Measurements from ENCODE around the gene CBY1.

Gene CBY1

DNA sequence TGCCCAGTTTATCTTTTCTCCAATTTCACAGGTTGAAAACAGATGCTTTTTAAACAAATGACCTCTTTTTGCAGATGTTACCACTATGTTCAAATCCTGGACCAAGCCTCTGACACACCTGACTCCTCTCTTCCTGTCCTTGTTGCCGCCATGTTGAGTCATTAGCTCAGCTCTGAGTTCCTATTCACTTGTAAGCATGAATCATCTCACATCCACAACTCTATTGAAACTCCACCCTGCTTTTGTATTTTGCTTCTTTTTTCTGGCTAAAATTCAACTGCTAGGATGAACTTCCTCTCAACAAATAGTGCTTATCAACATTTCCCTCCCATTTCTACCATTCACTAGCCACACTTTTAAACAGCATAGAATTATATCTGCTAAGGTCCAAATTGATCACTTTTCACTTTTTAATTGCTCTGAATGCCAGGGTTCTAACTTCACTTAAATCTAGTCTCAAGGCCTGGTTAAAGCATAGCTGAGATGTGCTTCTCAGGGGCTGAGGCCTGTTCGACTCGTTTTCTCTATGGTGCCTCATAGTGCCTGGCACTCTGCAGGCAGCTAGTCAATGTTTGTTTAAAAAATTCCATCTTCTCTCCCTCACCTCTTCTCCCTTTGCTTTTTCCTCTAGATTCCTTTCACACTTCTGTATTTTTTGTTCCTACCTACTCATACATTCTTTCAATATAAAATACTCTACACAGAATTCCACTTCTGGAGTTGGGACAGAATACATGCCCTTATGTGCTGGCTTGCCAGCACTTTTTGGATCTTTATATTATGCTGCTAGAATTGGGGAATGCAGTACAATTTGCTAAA, 40.4 kb downstream of the CBY1 start:
- H3K9me3 ChIP-seq (ENCODE audit: low read length), result no peaks in the 10 kb centered on the region
- H3K4me3 ChIP-seq (ENCODE audit: low read depth in 1 of 2, low read length in 2 of 2), result no peak overlapping the region
- H3K4me1 ChIP-seq (ENCODE audit: insufficient read depth, low read length), result peaks cover 44% of the 10 kb centered on the region
- H3K27me3 ChIP-seq (ENCODE audit: control insufficient read depth in 1 of 2, insufficient read depth in 2 of 2, low read length in 2 of 2), result no peaks in the 10 kb centered on the region
- H3K9ac ChIP-seq (ENCODE audit: low read length), result no peak overlapping the region
- H3K27ac ChIP-seq (ENCODE audit: low read depth, low read length), result peak overlapping the region; percentile 66
- peaks cover 4% of the 10 kb centered on the region for H3K36me3 ChIP-seq (ENCODE audit: insufficient read depth, low read length)

GRCh38 chr22:38697425-38698089, 41.1 kb downstream of the CBY1 start:
- H3K9me3 ChIP-seq (ENCODE audit: low read length), result no peaks in the 10 kb centered on the region
- H3K27ac ChIP-seq (ENCODE audit: low read depth, low read length), result peak overlapping the region; percentile 66
- no peaks in the 10 kb centered on the region for H3K27me3 ChIP-seq (ENCODE audit: control insufficient read depth in 1 of 2, insufficient read depth in 2 of 2, low read length in 2 of 2)
- no peak overlapping the region for H3K9ac ChIP-seq (ENCODE audit: low read length)
- H3K4me3 ChIP-seq (ENCODE audit: low read depth in 1 of 2, low read length in 2 of 2), result peak overlapping the region in 1 of 2 donors; percentile 13
- H3K4me1 ChIP-seq (ENCODE audit: insufficient read depth, low read length), result peaks cover 44% of the 10 kb centered on the region
- no peaks in the 10 kb centered on the region for H3K36me3 ChIP-seq (ENCODE audit: insufficient read depth, low read length)

- Histone ChIP-seq H3K27ac (ENCODE audit: low read depth, low read length) (no peak overlapping the region), H3K36me3 (ENCODE audit: insufficient read depth, low read length) (no peaks in the 10 kb centered on the region), H3K4me3 (ENCODE audit: low read depth in 1 of 2, low read length in 2 of 2) (peak overlapping the region in 1 of 2 donors; percentile 59), H3K9me3 (ENCODE audit: low read length) (no peaks in the 10 kb centered on the region), H3K9ac (ENCODE audit: low read length) (peak overlapping the region; percentile 89), H3K27me3 (ENCODE audit: control insufficient read depth in 1 of 2, insufficient read depth in 2 of 2, low read length in 2 of 2) (no peaks in the 10 kb centered on the region), H3K4me1 (ENCODE audit: insufficient read depth, low read length) (peaks cover 44% of the 10 kb centered on the region)
Measured at GRCh38 chr22:38698407-38699094, 42.1 kb downstream of the CBY1 start.

DNA sequence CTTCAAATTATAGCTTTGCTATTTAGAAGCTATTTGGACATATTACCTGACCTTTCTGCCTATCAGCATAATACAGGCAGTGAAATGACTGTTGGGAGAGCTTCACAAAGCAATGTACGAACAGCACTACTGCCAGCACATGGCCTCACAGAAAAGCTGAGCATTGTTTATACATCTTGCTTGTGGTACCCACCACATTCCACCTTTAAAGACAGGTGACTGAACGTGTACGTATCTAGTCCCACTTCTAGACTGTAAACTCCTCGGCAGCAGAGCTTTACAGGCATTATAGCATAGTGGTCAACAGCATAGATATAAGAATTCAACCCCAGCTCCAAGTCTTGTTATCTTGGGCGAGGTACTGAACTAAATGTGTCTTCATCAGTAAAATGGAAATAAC, 42.7 kb downstream of the CBY1 start:
- Histone ChIP-seq H3K9ac (ENCODE audit: low read length) (peak overlapping the region; percentile 89), H3K36me3 (ENCODE audit: insufficient read depth, low read length) (no peaks in the 10 kb centered on the region), H3K9me3 (ENCODE audit: low read length) (no peaks in the 10 kb centered on the region), H3K4me1 (ENCODE audit: insufficient read depth, low read length) (peaks cover 44% of the 10 kb centered on the region), H3K27ac (ENCODE audit: low read depth, low read length) (peak overlapping the region; percentile 85), H3K4me3 (ENCODE audit: low read depth in 1 of 2, low read length in 2 of 2) (peak overlapping the region; percentile 33 to 59), H3K27me3 (ENCODE audit: control insufficient read depth in 1 of 2, insufficient read depth in 2 of 2, low read length in 2 of 2) (no peaks in the 10 kb centered on the region)

- Histone ChIP-seq H3K36me3 (ENCODE audit: insufficient read depth, low read length) (no peaks in the 10 kb centered on the region), H3K4me1 (ENCODE audit: insufficient read depth, low read length) (peaks cover 47% of the 10 kb centered on the region), H3K9ac (ENCODE audit: low read length) (peak overlapping the region; percentile 89), H3K4me3 (ENCODE audit: low read depth in 1 of 2, low read length in 2 of 2) (peak overlapping the region; percentile 33 to 59), H3K27me3 (ENCODE audit: control insufficient read depth in 1 of 2, insufficient read depth in 2 of 2, low read length in 2 of 2) (no peaks in the 10 kb centered on the region), H3K27ac (ENCODE audit: low read depth, low read length) (peak overlapping the region; percentile 85), H3K9me3 (ENCODE audit: low read length) (no peaks in the 10 kb centered on the region)
Measured at GRCh38 chr22:38699784-38700183, 43.3 kb downstream of the CBY1 start.

GRCh38 chr22:38700270-38700788, 43.9 kb downstream of the CBY1 start:
- no peaks in the 10 kb centered on the region for H3K9me3 ChIP-seq (ENCODE audit: low read length)
- H3K36me3 ChIP-seq (ENCODE audit: insufficient read depth, low read length), result no peaks in the 10 kb centered on the region
- peak overlapping the region; percentile 89 for H3K9ac ChIP-seq (ENCODE audit: low read length)
- H3K27ac ChIP-seq (ENCODE audit: low read depth, low read length), result peak overlapping the region; percentile 85
- H3K4me1 ChIP-seq (ENCODE audit: insufficient read depth, low read length), result peaks cover 50% of the 10 kb centered on the region
- no peaks in the 10 kb centered on the region for H3K27me3 ChIP-seq (ENCODE audit: control insufficient read depth in 1 of 2, insufficient read depth in 2 of 2, low read length in 2 of 2)
- H3K4me3 ChIP-seq (ENCODE audit: low read depth in 1 of 2, low read length in 2 of 2), result peak overlapping the region; percentile 33 to 59

- peaks cover 49% of the 10 kb centered on the region for H3K4me1 ChIP-seq (ENCODE audit: insufficient read depth, low read length)
- no peaks in the 10 kb centered on the region for H3K27me3 ChIP-seq (ENCODE audit: control insufficient read depth in 1 of 2, insufficient read depth in 2 of 2, low read length in 2 of 2)
- H3K27ac ChIP-seq (ENCODE audit: low read depth, low read length), result peak within 1 kb of the TSS; percentile 85
- H3K9me3 ChIP-seq (ENCODE audit: low read length), result no peaks in the 10 kb centered on the region
- peak within 1 kb of the TSS; percentile 40 to 59 for H3K4me3 ChIP-seq (ENCODE audit: low read depth in 1 of 2, low read length in 2 of 2)
- H3K36me3 ChIP-seq (ENCODE audit: insufficient read depth, low read length), result no peaks in the 10 kb centered on the region
- H3K9ac ChIP-seq (ENCODE audit: low read length), result peak within 1 kb of the TSS; percentile 89
Measured at GRCh38 chr22:38700789-38701628, 44.6 kb downstream of the CBY1 start, which contains the start of gene JOSD1. TSS of gene JOSD1 (minus strand) at chr22:38700943. CDS start at chr22:38699987, 956 bp downstream.

GRCh38 chr22:38704654-38705234, 48.3 kb downstream of the CBY1 start:
- Histone ChIP-seq H3K4me1 (ENCODE audit: insufficient read depth, low read length) (peaks cover 34% of the 10 kb centered on the region), H3K9me3 (ENCODE audit: low read length) (no peaks in the 10 kb centered on the region), H3K27me3 (ENCODE audit: control insufficient read depth in 1 of 2, insufficient read depth in 2 of 2, low read length in 2 of 2) (no peaks in the 10 kb centered on the region), H3K4me3 (ENCODE audit: low read depth in 1 of 2, low read length in 2 of 2) (peak overlapping the region in 1 of 2 donors; percentile 35), H3K27ac (ENCODE audit: low read depth, low read length) (peak overlapping the region; percentile 10), H3K36me3 (ENCODE audit: insufficient read depth, low read length) (peaks cover 6% of the 10 kb centered on the region), H3K9ac (ENCODE audit: low read length) (peak overlapping the region; percentile 35)

GRCh38 chr22:38705235-38706100, 49.0 kb downstream of the CBY1 start, which contains the start of gene GTPBP1:
TSS of gene GTPBP1 (plus strand) at chr22:38705944. CDS start at chr22:38705956, 12 bp downstream.
- Histone ChIP-seq H3K9me3 (ENCODE audit: low read length) (no peaks in the 10 kb centered on the region), H3K36me3 (ENCODE audit: insufficient read depth, low read length) (peaks cover 10% of the 10 kb centered on the region), H3K4me1 (ENCODE audit: insufficient read depth, low read length) (peaks cover 35% of the 10 kb centered on the region), H3K27ac (ENCODE audit: low read depth, low read length) (peak within 1 kb of the TSS; percentile 89), H3K27me3 (ENCODE audit: control insufficient read depth in 1 of 2, insufficient read depth in 2 of 2, low read length in 2 of 2) (no peaks in the 10 kb centered on the region), H3K4me3 (ENCODE audit: low read depth in 1 of 2, low read length in 2 of 2) (peak within 1 kb of the TSS; percentile 75 to 90), H3K9ac (ENCODE audit: low read length) (peak within 1 kb of the TSS; percentile 55)
